Measurements from ENCODE around the gene FAM222A.

The FAM222A gene

GRCh38 chr12:109696485-109697269 lies 16.9 kb upstream of the FAM222A start:
- no peak for DNase-seq (ENCODE audit: low read depth)
- no peak for TF ChIP-seq CTCF (IDR thresholded peaks at IDR 0.05; ENCODE audit: low read depth, low read length, missing control alignments)
- H3K4me3 ChIP-seq (ENCODE audit: low read depth, low read length): no peak overlapping the region
- in situ Hi-C loops (cut with HindIII; ENCODE audit: low sequenced_read_pairs): no loop called here

GRCh38 chr12:109697270-109697553 lies 16.4 kb upstream of the FAM222A start:
- in situ Hi-C loops (cut with HindIII; ENCODE audit: low sequenced_read_pairs): no loop called here
- no peak for TF ChIP-seq CTCF (IDR thresholded peaks at IDR 0.05; ENCODE audit: low read depth, low read length, missing control alignments)
- no peak for DNase-seq (ENCODE audit: low read depth)
- H3K4me3 ChIP-seq (ENCODE audit: low read depth, low read length): no peak overlapping the region

GRCh38 chr12:109697877-109698468 lies 15.7 kb upstream of the FAM222A start:
- no peak overlapping the region for H3K4me3 ChIP-seq (ENCODE audit: low read depth, low read length)
- DNase-seq (ENCODE audit: low read depth): no peak
- no peak for TF ChIP-seq CTCF (IDR thresholded peaks at IDR 0.05; ENCODE audit: low read depth, low read length, missing control alignments)
- in situ Hi-C loops (cut with HindIII; ENCODE audit: low sequenced_read_pairs): no loop called here

GRCh38 chr12:109698820-109699219 lies 14.8 kb upstream of the FAM222A start:
- in situ Hi-C loops (cut with HindIII; ENCODE audit: low sequenced_read_pairs): no loop called here
- no peak overlapping the region for H3K4me3 ChIP-seq (ENCODE audit: low read depth, low read length)
- no peak for TF ChIP-seq CTCF (IDR thresholded peaks at IDR 0.05; ENCODE audit: low read depth, low read length, missing control alignments)
- no peak for DNase-seq (ENCODE audit: low read depth)

- in situ Hi-C loops (cut with HindIII; ENCODE audit: low sequenced_read_pairs): no loop called here
- no peak for DNase-seq (ENCODE audit: low read depth)
- no peak overlapping the region for H3K4me3 ChIP-seq (ENCODE audit: low read depth, low read length)
- TF ChIP-seq CTCF (IDR thresholded peaks at IDR 0.05; ENCODE audit: low read depth, low read length, missing control alignments): no peak
Observed at GRCh38 chr12:109701064-109701463, 12.6 kb upstream of the FAM222A start.

- no peak for TF ChIP-seq CTCF (IDR thresholded peaks at IDR 0.05; ENCODE audit: low read depth, low read length, missing control alignments)
- in situ Hi-C loops (cut with HindIII; ENCODE audit: low sequenced_read_pairs): no loop called here
- DNase-seq (ENCODE audit: low read depth): no peak
- H3K4me3 ChIP-seq (ENCODE audit: low read depth, low read length): no peak overlapping the region
Observed at GRCh38 chr12:109702111-109702841, 11.3 kb upstream of the FAM222A start.
